ENCODE data around the gene TATDN3. TPM values are rescaled to one million over a fixed set of nuclear protein-coding genes. Genes with fewer than 3 reads are reported as not detected.

Gene TATDN3
- polyA plus RNA-seq, 1 of the 3 experiments (the other 2 are of a cell fraction), result 5.2 TPM

DNA sequence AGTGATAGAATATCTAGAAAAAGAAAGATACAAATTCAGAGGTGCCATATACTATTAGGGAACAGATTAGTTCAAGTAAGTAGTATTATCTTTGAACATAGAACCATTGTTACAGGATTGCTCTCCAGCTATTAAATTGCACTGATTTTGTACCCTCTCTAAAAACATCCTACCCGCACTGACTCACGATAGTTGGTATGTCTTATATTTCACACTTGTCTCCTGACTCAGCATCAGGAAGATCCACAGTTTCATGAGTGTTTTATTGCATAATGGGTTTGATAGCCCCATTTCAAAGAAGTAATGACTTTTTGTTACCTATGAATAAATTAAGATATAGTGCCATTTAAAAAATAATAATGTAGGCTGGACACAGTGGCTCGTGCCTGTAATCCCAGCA lies 6.0 kb downstream of the TATDN3 start:
- no peaks in the 10 kb centered on the region for H3K27me3 ChIP-seq (ENCODE audit: insufficient read depth)
- H3K9ac ChIP-seq, result no peak overlapping the region
- ChIA-PET POLR2A (no interaction called here), CTCF (no interaction called here)
- no peak overlapping the region for H3K27ac ChIP-seq (ENCODE audit: low read depth in 2 of 2, low read length in 1 of 2)
- no peak for TF ChIP-seq RFX5 (IDR thresholded peaks at IDR 0.05; ENCODE audit: low read length)
- TF ChIP-seq PBX3 (IDR thresholded peaks at IDR 0.05), result no peak
- TF ChIP-seq GABPA (IDR thresholded peaks at IDR 0.05; ENCODE audit: low read depth), result no peak
- no peak for TF ChIP-seq POLR2AphosphoS5 (IDR thresholded peaks at IDR 0.05; ENCODE audit: low read depth, low read length)
- TF ChIP-seq MEF2A (IDR thresholded peaks at IDR 0.05; ENCODE audit: borderline replicate concordance, low read depth), result no peak
- TF ChIP-seq TEAD4 (IDR thresholded peaks at IDR 0.05; ENCODE audit: borderline replicate concordance, insufficient read depth), result no peak
- no peak for TF ChIP-seq NRF1 (IDR thresholded peaks at IDR 0.05; ENCODE audit: low read depth, low read length)
- no peak for TF ChIP-seq SIN3A (IDR thresholded peaks at IDR 0.05; ENCODE audit: borderline replicate concordance, low read depth, low read length)
- TF ChIP-seq, protein P1, sequence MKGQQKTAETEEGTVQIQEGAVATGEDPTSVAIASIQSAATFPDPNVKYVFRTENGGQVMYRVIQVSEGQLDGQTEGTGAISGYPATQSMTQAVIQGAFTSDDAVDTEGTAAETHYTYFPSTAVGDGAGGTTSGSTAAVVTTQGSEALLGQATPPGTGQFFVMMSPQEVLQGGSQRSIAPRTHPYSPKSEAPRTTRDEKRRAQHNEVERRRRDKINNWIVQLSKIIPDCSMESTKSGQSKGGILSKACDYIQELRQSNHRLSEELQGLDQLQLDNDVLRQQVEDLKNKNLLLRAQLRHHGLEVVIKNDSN (IDR thresholded peaks at IDR 0.05; ENCODE audit: borderline replicate concordance, low read depth), result no peak
- TF ChIP-seq RAD21 (IDR thresholded peaks at IDR 0.05; ENCODE audit: low read length), result no peak
- TF ChIP-seq, protein P2, sequence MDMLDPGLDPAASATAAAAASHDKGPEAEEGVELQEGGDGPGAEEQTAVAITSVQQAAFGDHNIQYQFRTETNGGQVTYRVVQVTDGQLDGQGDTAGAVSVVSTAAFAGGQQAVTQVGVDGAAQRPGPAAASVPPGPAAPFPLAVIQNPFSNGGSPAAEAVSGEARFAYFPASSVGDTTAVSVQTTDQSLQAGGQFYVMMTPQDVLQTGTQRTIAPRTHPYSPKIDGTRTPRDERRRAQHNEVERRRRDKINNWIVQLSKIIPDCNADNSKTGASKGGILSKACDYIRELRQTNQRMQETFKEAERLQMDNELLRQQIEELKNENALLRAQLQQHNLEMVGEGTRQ (IDR thresholded peaks at IDR 0.05; ENCODE audit: borderline replicate concordance, low read depth, low read length), result no peak
- TF ChIP-seq YY1 (IDR thresholded peaks at IDR 0.05; ENCODE audit: low read depth), result no peak
- no peak for TF ChIP-seq EZH2phosphoT487 (IDR thresholded peaks at IDR 0.05; ENCODE audit: borderline replicate concordance, low read depth)
- no peak for TF ChIP-seq CHD2 (IDR thresholded peaks at IDR 0.05; ENCODE audit: low read length, partially characterized antibody)
- TF ChIP-seq FOXM1 (IDR thresholded peaks at IDR 0.05; ENCODE audit: low read depth), result no peak
- no peak for TF ChIP-seq GATA2 (CRISPR knock-in tag; IDR thresholded peaks at IDR 0.05)
- TF ChIP-seq, protein P3, sequence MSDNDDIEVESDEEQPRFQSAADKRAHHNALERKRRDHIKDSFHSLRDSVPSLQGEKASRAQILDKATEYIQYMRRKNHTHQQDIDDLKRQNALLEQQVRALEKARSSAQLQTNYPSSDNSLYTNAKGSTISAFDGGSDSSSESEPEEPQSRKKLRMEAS (IDR thresholded peaks at IDR 0.05; ENCODE audit: low read depth), result no peak
- no peak for TF ChIP-seq TCF12 (IDR thresholded peaks at IDR 0.05)
- TF ChIP-seq RXRA (IDR thresholded peaks at IDR 0.05; ENCODE audit: borderline replicate concordance, low read depth), result no peak
- no peak for TF ChIP-seq FOSL2 (IDR thresholded peaks at IDR 0.05; ENCODE audit: borderline replicate concordance, low read depth)
- H3F3A ChIP-seq (replicated peaks; ENCODE audit: insufficient read depth), result no peaks in the 10 kb centered on the region
- H3K4me1 ChIP-seq (ENCODE audit: control insufficient read depth in 1 of 2, insufficient read depth in 2 of 2, low read depth in 1 of 2, low read length in 1 of 2), result peaks cover 0 to 2% of the 10 kb centered on the region in 2 experiments; a peak in 1 of 4 replicates
- no peak overlapping the region for H2AFZ ChIP-seq (ENCODE audit: low read depth)
- H3K9me3 ChIP-seq, result no peaks in the 10 kb centered on the region
- WGBS (ENCODE audit: low lambda C conversion rate), result 91% methylated on average over 3 of the region's 3 CpGs
- no peak overlapping the region for H3K4me3 ChIP-seq (ENCODE audit: low read depth in 2 of 2, low read length in 1 of 2)
- H4K20me1 ChIP-seq (ENCODE audit: insufficient read depth), result no peaks in the 10 kb centered on the region
- 0 out of 2 replicates have a peak, but pooled peaks cover 3% of the 10 kb centered on the region for H3K79me2 ChIP-seq (ENCODE audit: insufficient read depth)
- no peaks in the 10 kb centered on the region for H3K9me2 ChIP-seq
- no peak overlapping the region for H3K4me2 ChIP-seq
- peaks cover 14 to 21% of the 10 kb centered on the region in 2 experiments for H3K36me3 ChIP-seq (replicated peaks in 1 of 2; ENCODE audit: control insufficient read depth in 1 of 2, insufficient read depth in 2 of 2, low read length in 1 of 2)
- no peak for DNase-seq
